Raji (cell line): ENCODE results near the gene CALHM2.

Source experiments
- POLR2A ChIP-seq: IDR thresholded peaks from 2 replicates; pipeline ENCODE4 v1.6.1; 2011; ENCODE audit warnings: low read depth, low read length, control low read depth; ENCODE audit not compliant: insufficient read depth

The CALHM2 gene

DNA sequence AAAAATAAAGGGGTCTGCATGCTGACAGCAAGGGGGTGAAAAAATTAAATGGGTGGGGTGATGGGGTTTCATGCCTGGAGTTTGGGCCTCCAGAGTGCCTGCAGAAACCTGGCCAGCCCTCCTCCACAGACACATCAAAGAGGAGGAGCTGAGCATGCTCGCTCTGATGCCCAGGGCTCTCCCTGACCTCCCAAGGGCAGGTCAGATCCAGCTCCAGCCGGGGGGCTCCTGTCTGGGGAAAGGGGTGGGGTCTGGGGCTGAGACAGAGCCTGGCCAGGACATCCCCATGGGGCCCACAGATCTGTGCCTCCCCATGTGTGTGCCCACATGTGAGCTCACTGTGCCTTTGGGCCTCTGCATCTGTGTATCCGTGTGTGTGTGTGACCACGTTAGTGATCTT lies 7.4 kb upstream of the CALHM2 start:
- no peak for TF ChIP-seq POLR2A

DNA sequence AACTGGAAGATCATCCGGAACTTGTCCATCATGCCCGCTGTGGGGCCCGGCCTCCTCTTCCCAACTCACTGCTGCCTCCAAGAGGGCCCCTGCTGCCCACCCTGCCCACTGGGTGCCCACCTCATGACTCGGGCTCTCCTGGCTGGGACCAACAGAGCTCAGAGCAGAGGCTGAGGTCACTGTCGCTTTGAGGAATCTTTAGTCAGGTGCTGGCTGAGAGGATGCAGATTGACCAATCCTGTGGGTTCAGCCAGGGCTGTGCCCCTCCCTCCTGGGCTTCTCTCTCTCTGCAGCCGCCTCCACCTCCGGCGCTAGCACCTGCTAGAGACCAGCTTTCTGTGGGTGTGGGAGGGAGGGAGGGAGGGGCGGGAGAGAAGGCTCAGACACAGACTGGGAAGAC lies 6.5 kb upstream of the CALHM2 start, which contains the start of gene CALHM1:
Gene CALHM1 (minus strand): TSS at position 181 of the 400 bp plus-strand sequence. CDS start 149 bp downstream, at position 32.
- no peak for TF ChIP-seq POLR2A

DNA sequence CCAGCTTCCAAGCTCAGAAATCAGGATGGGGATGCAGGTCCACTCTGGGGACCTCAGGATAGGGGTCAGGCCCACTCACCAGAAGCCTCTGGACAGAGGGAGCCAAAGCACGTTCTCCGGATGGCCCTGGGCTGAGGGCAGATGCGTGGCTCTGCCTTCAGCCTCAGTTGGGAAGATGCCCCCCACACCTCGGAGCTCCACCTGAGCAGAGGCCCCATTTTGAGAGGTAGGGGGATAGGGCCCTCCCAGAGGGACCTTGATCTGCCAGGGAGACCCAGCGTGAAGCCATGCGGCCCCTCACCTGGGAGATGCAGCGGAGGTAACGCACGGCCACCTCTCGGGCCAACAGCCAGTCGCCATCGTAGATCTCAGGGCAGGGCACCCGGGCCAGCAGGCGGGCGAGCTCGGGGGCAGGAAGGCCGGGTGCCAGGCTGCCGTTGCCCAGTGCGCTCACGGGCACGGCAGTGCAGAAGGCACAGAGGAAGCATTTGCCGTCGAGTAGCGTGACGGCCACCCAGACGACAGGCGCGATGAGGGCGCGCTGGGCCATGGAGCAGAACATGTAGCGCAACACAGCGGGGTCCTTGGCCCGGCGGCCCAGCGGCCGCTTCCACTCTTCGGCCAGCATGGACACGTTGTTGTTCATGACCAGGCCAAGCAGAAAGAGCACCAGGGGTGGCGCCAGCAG lies 5.9 kb upstream of the CALHM2 start:
- no peak for TF ChIP-seq POLR2A

DNA sequence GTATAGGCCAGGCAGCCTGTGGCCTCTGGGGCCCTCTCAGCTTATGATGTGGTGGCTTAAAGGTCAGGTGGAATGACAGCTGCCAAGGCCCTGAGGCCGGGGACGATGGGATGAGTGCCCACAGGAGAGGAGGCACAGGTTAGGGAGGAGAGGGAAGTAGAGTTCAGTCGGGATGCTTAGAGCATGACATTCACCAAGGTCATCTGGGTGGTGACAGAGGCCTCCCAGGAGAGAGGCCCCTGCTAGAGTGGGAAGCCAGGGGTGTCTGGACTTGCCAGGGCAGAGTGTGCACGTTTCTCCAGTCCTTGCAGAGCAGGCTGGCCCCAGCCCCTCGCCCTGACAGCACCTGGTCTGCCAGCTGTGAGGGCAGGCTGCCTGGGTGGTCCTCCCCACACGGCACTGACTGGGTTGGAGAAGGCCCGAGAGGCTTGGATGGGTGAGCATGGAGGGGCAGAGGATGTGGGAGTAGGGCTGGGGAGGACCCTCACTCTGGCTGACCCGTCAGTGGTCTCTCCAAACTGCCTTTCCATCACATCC lies 5.1 kb upstream of the CALHM2 start:
- no peak for TF ChIP-seq POLR2A

DNA sequence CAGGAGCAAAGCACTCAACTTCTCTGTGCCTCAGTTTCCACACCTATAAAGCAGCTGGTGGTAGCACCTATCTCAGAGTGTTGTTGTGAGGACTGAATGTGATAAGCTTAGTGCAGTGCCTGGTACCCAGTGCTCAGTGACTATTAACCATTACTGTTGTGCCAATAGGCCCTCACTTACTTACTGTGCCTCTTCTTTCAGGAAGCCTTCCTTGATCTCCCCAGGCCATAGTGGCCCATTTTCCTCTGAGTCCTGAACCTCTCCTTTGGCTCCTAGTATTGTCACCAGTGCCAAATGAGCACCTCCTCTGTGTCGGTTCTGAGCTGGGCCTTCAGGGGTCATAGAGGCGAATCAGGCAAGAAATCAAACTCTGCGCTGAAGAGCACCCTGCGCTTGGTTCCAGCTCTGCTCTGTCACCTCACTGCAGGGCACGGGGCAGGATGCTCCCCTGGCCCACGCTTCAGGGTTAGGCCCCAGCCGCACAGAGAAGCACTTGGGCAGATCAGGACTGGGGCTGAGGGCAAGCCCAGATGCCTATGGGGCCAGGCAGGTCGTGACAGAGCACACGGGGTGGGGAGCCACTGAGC lies 4.0 kb upstream of the CALHM2 start:
- TF ChIP-seq POLR2A, result no peak

DNA sequence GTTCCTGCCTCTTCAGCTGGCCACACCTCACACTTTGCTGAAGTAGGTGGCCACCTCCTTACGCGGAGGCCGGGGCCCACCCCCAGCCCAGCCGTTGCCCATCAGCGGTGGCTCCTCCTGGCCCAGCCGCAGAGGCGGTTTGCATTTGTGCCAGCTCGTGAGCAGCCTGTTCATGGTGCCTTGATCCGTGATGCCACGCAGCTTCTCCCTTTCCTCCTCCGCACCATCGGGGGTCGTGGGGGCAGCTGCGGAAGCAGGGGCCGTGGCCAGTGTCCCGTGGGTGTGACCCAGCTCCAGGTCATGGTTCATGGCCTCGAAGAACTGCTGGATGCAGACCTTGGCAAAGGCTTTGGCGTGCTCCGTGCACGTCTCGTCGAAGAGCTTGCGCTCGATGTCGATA lies 3.1 kb upstream of the CALHM2 start:
- TF ChIP-seq POLR2A, result no peak

DNA sequence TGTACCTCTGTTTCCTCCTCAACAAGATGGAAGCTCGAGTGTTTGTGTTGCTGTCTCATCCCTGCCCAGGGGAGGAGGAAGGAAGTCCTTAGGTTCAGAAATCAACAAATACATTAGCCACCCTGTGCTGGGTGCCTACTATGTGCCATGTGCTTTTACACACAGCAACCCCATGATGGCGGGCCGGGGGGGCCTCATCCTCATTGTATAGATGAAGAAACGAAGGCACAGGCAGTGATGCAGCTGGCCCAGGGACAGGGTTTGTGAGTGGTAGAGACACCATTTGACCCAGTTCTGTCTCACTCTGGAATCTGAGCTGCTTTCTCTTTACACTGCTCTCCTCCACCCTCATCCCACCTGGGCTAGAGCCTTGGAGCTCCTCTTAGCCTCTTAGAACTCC lies 1.9 kb upstream of the CALHM2 start:
- TF ChIP-seq POLR2A, result no peak

DNA sequence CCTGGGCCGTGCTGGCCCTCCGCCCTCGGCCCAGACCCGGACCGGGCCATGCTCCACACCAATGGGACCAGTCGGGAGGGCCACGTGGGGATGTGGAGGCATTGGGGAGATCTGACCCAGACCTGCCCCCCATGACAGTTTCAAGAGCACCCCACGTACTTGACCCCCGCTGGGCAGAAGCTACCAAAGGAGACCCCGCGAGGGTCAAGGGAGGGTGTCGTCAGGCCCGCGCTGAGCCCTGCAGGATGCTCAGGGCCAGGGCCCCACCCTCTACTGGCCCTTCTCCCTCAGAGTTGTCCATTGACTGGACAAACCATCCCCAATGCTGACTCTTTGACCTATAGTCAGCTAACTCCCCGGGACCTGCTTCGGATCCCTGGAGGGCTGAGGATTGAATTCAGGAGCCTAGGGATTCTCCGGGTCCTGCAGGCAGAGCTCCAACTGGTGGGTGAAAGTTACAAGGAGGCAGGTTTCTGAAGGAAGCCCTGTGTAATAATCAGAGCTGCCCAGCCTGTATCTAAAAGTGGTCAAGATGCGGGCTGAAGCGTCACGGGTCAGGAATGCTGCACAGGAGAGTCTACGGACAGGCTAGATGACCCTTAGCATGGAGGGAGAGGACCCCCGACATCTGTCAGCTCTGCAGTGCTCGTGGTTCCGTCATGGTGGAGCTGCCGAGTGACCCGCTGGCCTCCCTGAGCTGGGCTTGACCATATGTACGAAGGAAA lies 498 bp upstream of the CALHM2 start:
- TF ChIP-seq POLR2A, result no peak

DNA sequence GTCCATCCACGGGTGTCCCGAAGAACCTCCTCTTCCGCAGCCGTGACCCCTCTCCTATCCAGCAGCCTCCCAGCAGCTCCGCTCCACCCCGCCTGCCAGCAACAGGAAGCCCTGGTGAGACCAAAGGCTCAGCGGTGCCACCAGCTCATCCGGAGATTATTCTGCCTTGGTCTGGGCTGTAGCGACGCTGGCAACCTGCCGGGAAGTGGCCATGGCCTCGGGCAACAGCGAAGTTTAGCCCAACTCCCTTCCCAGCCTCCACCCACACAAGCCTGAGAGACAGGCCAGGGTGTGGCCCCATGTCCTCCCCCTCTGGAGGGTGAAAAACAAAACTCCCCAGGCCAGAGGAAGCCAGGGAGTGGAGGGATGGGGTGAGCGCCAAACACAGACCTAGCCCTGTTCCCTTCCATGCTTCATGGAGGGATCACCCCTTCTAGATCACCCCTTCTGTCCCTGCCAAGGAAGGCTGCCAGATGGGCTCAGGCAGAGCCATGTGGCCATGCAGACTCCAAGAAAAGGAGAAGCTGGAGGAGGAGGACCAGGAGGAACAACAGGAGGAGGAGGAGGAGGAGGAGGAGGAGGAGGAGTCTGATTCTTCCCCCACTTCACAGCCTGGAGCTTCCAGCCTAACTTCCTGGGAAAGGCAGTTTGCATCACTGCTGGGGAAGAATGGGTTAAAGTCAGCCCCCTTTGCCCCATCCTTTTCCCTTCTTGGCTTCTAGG lies 918 bp downstream of the CALHM2 start:
- TF ChIP-seq POLR2A, result no peak

DNA sequence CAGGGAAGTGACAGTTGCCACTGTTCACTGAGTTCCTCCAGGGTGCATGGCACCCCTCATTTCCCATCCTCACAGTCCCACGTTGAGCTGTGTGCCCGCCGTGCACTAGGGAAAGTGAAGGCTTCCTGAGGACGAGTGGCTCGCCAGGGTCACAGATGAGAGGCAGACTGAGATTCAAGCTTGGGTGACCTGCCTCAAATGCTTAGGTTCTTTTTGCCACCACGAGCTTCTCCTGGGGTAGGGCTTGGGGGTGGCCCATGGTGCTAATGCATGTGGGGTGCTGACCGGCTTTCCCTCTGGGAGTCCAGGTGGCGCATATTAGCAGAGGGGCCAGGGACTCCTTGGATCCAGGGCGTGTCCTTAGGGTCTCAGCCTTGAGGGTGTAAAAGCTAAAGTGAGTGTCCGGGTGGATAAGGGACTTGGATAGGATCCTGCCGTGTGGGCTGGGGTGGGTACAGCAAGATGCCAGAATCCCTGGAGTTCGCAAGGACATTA lies 1.9 kb downstream of the CALHM2 start:
- no peak for TF ChIP-seq POLR2A

DNA sequence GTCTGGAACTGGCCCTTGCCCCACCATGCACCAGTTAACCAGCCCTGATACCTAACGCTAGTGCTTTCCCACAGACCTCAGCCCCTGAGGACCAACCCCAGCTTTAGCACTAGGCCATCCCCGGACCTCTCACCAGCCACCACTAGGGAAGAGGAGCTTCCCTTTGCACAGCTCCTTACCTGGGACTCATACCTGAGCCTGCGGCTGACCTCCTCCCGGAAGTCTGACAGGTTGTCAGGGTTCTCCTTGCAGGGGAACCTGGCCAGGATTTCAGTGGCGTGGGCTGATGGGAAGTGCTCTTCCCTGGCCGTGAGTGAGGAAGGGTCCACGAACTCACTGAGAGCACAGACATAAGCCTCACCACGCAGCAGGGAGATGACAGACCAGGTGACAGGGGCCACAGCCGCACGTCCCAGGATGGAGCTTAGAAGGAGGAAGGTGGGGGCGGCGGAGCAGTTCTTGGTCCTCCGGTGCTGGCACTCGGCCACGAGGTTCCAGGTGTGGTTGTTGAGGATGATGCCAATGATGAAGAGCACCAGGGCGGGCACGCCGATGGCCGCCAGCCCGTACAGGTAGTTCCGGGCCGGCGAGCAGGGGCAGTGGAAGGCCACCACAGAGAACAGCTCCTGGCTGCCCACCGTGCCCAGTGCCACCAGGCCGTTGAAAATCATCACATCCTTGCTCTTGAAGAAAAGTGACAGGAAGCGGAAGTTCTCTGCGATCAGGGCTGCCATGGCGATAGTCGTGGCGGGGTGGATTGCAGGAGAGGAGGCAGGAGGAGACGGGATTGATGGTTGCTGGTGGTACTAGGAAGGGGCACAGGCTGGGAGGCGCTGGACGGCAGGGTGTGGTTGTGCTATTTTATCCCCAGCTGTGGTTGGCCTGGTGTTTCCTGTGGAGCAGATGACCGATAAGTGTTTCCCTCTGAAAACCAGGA lies 2.7 kb downstream of the CALHM2 start:
- no peak for TF ChIP-seq POLR2A

DNA sequence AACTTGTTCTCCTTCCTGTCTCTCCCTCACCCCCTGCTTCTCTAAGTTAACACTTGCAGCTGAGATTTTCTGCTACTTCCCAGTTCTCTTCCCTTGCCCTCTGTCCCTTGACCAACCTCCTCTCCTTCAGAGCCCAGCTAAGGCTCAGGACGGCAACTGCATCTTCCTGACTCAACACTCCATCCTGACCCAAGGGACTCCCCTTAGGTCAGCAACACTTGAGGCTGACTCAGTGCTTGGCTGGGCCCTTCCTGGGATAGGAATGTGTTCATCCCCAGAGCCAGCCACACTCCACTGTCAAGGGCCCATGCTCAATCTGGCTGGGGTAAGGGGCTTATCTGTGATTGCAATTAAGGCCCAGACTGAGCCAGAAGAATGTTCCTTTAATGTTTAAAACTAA lies 3.4 kb downstream of the CALHM2 start:
- no peak for TF ChIP-seq POLR2A

DNA sequence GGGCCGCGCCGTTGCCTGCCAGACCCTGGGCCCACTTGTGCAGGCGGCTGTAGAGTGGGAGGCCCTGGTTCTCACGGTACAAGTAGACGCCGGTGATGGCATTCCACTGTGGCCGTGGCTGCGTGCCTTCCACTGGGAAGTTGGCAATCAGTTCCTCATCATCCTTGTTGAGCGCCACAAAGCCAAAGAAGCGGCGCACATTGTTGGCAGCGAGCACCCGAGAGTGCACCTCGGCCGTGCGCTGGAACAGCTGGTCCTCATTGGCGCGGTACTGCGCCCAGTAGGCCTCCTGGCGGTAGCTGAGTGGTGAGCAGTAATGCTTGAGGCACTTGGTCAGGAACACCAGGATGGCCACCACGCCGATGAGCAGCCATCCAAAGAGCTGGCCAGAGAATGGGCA lies 5.0 kb downstream of the CALHM2 start:
- TF ChIP-seq POLR2A, result no peak

DNA sequence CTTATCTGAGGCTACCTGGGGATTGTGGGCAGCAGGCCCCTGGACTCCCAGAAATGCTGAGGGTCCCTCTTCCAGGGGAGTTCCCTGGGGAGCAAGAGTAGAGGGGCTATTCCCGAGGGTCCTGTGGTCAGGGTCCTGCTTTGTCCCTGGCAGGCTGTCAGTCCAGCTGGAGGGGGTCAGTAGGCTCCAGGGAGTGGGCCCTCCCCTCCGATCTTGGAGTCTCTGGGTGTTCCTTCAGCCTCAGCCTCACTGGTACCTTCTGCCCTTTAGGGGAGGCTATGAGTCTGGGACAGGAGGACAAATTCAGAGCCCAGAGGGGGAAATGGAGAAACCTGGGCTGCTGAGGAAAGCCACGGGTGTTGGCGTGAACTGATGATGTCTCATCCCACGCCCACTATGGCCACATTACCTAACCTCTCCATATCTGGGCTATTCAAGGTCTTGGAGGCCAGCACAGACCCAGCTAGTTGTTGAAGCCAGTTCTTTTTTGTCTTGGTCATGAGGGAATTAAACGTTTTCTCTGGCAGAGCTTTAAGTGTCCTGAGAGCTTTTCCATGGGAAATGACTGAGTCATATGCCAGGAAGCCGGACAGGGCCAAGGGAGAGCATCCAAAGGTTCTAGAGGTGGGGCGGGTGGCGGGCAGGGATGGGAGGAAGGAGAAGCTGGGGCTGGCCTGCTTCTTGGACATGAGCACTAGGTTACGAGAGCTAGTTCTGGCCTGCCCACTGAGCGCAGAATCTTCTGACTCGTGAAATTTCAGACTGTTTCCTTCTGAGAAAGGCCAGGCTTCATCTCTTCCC lies 6.2 kb downstream of the CALHM2 start:
- no peak for TF ChIP-seq POLR2A

DNA sequence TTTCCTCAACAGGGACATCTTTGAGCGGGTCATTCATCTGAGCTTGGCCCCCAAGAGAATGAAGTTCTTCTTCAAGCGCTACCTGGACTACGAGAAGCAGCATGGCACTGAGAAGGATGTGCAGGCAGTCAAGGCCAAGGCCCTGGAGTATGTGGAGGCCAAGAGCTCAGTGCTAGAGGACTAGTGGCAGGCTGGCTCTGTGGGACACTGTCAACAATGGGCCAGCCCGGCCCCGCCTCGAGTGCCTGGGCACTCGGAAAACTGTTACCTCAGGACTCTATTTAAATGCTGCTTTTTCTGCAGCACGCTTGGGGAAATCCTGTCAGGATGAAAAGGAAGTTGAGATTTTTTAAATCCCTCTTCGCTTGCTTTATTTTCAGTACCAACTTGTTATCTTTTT lies 6.8 kb downstream of the CALHM2 start:
- TF ChIP-seq POLR2A, result no peak
